ENCODE results near the gene DBX1. TPM values are rescaled to one million over a fixed set of nuclear protein-coding genes. Genes with fewer than 3 reads are reported as not detected.

Gene DBX1
- total and polyA plus RNA-seq, 3 donors from 2014 or later = not detected

- H3K4me1 ChIP-seq = no peaks in the 10 kb centered on the region
- H3K36me3 ChIP-seq (ENCODE audit: low read depth, missing control alignments) = no peaks in the 10 kb centered on the region
- intact Hi-C loops (cut with DNase I; ENCODE audit: low total_unique reads) = no loop called here
- TF ChIP-seq POLR2A (IDR thresholded peaks at IDR 0.05) = no peak
- no peak for TF ChIP-seq CTCF (IDR thresholded peaks at IDR 0.05)
- H3K9me3 ChIP-seq = no peaks in the 10 kb centered on the region
- no peak overlapping the region for H3K4me3 ChIP-seq
- no peak overlapping the region for H3K27ac ChIP-seq
- DNase-seq = no peak
- WGBS, 2 donors = 77 to 88% methylated on average over 1 of the region's 1 CpG
- H3K27me3 ChIP-seq = no peaks in the 10 kb centered on the region
Observed at GRCh38 chr11:20111871-20112270, 48.4 kb downstream of the DBX1 start.

GRCh38 chr11:20110908-20111669, 49.2 kb downstream of the DBX1 start:
- Histone ChIP-seq H3K4me3 (no peak overlapping the region), H3K4me1 (no peaks in the 10 kb centered on the region), H3K9me3 (no peaks in the 10 kb centered on the region), H3K27me3 (no peaks in the 10 kb centered on the region), H3K27ac (no peak overlapping the region), H3K36me3 (ENCODE audit: low read depth, missing control alignments) (no peaks in the 10 kb centered on the region)
- peak; percentile 68 for DNase-seq
- whole genome bisulfite sequencing, 2 donors = 31 to 40% methylated on average over 8 of the region's 8 CpGs
- intact Hi-C loops (cut with DNase I; ENCODE audit: low total_unique reads) = no loop called here
- no peak for TF ChIP-seq POLR2A (IDR thresholded peaks at IDR 0.05)
- TF ChIP-seq CTCF (IDR thresholded peaks at IDR 0.05) = peak; percentile 48 to 81 (median 72)

- no peaks in the 10 kb centered on the region for H3K9me3 ChIP-seq
- intact Hi-C loops (cut with DNase I; ENCODE audit: low total_unique reads) = no loop called here
- H3K4me3 ChIP-seq = no peak overlapping the region
- no peaks in the 10 kb centered on the region for H3K4me1 ChIP-seq
- TF ChIP-seq CTCF (IDR thresholded peaks at IDR 0.05) (no peak), POLR2A (IDR thresholded peaks at IDR 0.05) (no peak)
- WGBS, 2 donors = 92 to 93% methylated on average over 8 to 9 of the region's 9 CpGs
- no peak for DNase-seq
- no peaks in the 10 kb centered on the region for H3K27me3 ChIP-seq
- no peak overlapping the region for H3K27ac ChIP-seq
- no peaks in the 10 kb centered on the region for H3K36me3 ChIP-seq (ENCODE audit: low read depth, missing control alignments)
Observed at GRCh38 chr11:20109731-20110445, 50.4 kb downstream of the DBX1 start.

Other genes with a start within 250 kb of the DBX1 start
- gene HTATIP2, start 203.2 kb upstream of the DBX1 start, total RNA-seq = 10 to 100 TPM; 20.7 to 24.0 TPM
- gene HTATIP2, start 203.2 kb upstream of the DBX1 start, polyA plus RNA-seq (ENCODE audit: insufficient read depth, low read depth, low replicate concordance) = 46.1 TPM
- 10 to 100 TPM; 22.4 to 28.0 TPM for gene PRMT3, start 227.2 kb upstream of the DBX1 start, total RNA-seq
- gene PRMT3, start 227.2 kb upstream of the DBX1 start, polyA plus RNA-seq (ENCODE audit: insufficient read depth, low read depth, low replicate concordance) = 9.1 TPM

All from testis (tissue), 3 donors.